BJ (cell line): ENCODE data around the gene SPTBN5. TPM values are rescaled to one million over a fixed set of nuclear protein-coding genes. Genes with fewer than 3 reads are reported as not detected.

Experiments used
- CTCF ChIA-PET: fragments of 350-600 bp; formaldehyde crosslinking; extraction: SDS; loops from one replicate; lab custom pipeline; 2021; ENCODE audit warnings: antibody characterized with exemption, inconsistent platforms; lab: Yijun Ruan, JAX
- POLR2A ChIA-PET: fragments of 300-600 bp; sonication (Branson Sonifier 250); formaldehyde crosslinking; extraction: SDS; loops from one replicate; lab custom pipeline; 2021; ENCODE audit warnings: antibody characterized with exemption; lab: Charles Lee
- DNase-seq: peaks from one replicate; pipeline ENCODE4 v3.0.0-alpha.2; 2011; ENCODE audit warnings: low read depth
- H3K27me3 ChIP-seq: 2 replicates; pipeline ENCODE4 v1.6.0; 2011; ENCODE audit warnings: low read length; ENCODE audit not compliant: control insufficient read depth, insufficient read depth
- H3K36me3 ChIP-seq: 2 replicates; pipeline ENCODE4 v1.5.1; 2011; ENCODE audit warnings: low read length; ENCODE audit not compliant: control insufficient read depth, insufficient read depth
- H3K4me3 ChIP-seq: 2 replicates; pipeline ENCODE4 v1.5.1; 2011; ENCODE audit warnings: low read depth, mild to moderate bottlenecking, control low read depth, low read length
- polyA plus RNA-seq: library from polyadenylated mRNA; depleted of rRNA; stranded (reverse); fragments of >200 nt; gene quantifications from 2 replicates; pipeline ENCODE4 v1.2.3, GENCODE V29; 2011
- TF ChIP-seq, protein P1 (sequence below): IDR thresholded peaks from 2 replicates; pipeline ENCODE4 v1.5.1; 2011; ENCODE audit warnings: low read depth, mild to moderate bottlenecking, control low read depth, inconsistent platforms, low read length, moderate library complexity; ENCODE audit not compliant: insufficient read depth

SPTBN5 gene
- polyA plus RNA-seq, 1 experiment: 0.04 TPM

DNA sequence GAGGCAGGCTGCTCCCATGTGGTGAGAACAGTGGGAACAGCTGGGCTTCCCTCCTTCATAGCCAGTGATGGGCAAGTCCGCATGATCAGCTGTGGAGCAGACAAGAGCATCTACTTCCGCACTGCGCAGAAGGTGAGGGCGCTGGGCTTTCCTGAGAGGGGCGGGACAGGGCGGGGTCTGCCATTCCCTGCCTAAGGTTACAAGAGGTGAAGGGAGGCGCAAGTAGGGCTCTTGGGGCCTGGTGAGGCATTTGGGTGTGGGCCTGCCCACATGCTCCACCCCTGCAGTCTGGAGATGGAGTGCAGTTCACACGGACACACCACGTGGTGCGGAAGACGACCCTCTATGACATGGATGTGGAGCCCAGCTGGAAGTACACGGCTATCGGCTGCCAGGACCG lies 76.5 kb downstream of the SPTBN5 start:
- ChIA-PET CTCF (interaction anchor here (3.7 kb wide), 1 partner anchor 44 kb away, joined by 19 read pairs; the partner anchor contains the start of gene MAPKBP1), POLR2A (no interaction called here)

DNA sequence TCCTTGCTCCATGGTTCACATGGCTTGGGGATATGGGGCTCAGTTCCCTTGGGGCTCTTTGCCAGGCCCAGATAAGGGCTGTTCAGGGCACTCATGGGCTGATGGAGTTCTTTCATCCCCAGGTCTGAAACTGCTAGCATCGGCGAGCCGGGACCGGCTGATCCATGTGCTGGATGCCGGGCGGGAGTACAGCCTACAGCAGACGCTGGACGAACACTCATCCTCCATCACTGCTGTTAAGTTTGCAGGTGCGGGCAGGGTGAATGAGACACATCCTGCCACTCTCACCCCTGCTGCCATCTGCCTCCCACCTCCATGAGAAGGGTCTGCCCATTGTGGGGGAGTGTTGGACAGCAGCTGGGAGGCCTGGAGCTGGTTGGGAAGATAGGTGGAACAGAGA lies 77.1 kb downstream of the SPTBN5 start:
- no peak for DNase-seq
- ChIA-PET POLR2A (no interaction called here), CTCF (interaction anchor here (1.2 to 3.7 kb wide), 2 partner anchors 43 to 213 kb away, joined by 3 to 19 read pairs; partner anchors contain the start of gene MAPKBP1)
- Histone ChIP-seq H3K27me3 (no peaks in the 10 kb centered on the region), H3K4me3 (no peak overlapping the region), H3K36me3 (peaks cover 52% of the 10 kb centered on the region)
- TF ChIP-seq, protein P1, sequence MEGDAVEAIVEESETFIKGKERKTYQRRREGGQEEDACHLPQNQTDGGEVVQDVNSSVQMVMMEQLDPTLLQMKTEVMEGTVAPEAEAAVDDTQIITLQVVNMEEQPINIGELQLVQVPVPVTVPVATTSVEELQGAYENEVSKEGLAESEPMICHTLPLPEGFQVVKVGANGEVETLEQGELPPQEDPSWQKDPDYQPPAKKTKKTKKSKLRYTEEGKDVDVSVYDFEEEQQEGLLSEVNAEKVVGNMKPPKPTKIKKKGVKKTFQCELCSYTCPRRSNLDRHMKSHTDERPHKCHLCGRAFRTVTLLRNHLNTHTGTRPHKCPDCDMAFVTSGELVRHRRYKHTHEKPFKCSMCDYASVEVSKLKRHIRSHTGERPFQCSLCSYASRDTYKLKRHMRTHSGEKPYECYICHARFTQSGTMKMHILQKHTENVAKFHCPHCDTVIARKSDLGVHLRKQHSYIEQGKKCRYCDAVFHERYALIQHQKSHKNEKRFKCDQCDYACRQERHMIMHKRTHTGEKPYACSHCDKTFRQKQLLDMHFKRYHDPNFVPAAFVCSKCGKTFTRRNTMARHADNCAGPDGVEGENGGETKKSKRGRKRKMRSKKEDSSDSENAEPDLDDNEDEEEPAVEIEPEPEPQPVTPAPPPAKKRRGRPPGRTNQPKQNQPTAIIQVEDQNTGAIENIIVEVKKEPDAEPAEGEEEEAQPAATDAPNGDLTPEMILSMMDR: no peak

More for the DNA sequence above, 76.5 kb downstream of the SPTBN5 start:
- DNase-seq: no peak
- H3K27me3 ChIP-seq: no peaks in the 10 kb centered on the region
- H3K4me3 ChIP-seq: no peak overlapping the region
- TF ChIP-seq, protein P1: no peak
- peaks cover 51% of the 10 kb centered on the region for H3K36me3 ChIP-seq

DNA sequence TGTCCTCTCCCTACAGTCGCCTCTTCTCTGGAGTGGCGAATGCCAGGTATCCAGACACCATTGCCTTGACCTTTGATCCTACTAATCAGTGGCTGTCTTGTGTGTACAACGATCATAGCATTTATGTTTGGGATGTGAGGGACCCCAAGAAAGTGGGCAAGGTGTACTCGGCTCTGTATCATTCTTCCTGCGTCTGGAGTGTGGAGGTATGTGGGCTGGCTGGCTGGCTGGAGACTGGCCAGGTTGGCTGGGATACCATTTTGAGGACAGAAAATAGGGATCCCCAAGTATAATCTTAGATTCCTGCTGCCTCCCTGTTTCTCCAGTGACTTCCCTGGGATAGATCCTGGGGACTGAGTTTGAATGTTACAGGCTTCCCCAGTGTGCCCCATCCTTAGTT lies 79.3 kb downstream of the SPTBN5 start:
- DNase-seq: no peak
- ChIA-PET POLR2A (no interaction called here), CTCF (interaction anchor here (12.9 kb wide), 1 partner anchor 39 kb away, joined by 330 read pairs; the partner anchor contains the start of gene MAPKBP1)
- H3K27me3 ChIP-seq: no peaks in the 10 kb centered on the region
- H3K4me3 ChIP-seq: no peak overlapping the region
- TF ChIP-seq, protein P1: no peak
- peaks cover 41% of the 10 kb centered on the region for H3K36me3 ChIP-seq

DNA sequence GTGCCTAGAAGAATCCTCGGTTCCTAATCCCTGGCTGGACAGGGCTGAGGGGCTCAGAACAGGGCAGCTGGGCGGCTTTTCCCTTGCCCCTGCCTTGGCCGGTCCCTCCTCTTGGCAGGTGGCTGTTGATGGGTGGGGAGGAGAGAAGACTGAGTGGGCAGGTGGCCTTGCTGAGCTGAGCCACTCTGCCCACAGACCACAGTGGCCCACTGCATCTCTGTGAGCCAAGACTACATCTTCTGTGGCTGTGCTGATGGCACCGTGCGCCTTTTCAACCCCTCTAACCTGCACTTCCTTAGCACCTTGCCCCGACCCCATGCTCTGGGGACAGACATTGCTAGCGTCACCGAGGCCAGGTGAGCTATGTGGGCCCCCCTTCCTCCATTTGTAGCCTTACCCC lies 80.4 kb downstream of the SPTBN5 start:
- CTCF ChIA-PET: interaction anchor here (0.9 to 12.9 kb wide), 10 partner anchors 8 to 347 kb away, joined by 3 to 330 read pairs (median 4); partner anchors contain the start of gene MAPKBP1
- DNase-seq: no peak
- no peaks in the 10 kb centered on the region for H3K27me3 ChIP-seq
- H3K36me3 ChIP-seq: peaks cover 34% of the 10 kb centered on the region
- TF ChIP-seq, protein P1: no peak
- H3K4me3 ChIP-seq: no peak overlapping the region
- POLR2A ChIA-PET: no interaction called here

DNA sequence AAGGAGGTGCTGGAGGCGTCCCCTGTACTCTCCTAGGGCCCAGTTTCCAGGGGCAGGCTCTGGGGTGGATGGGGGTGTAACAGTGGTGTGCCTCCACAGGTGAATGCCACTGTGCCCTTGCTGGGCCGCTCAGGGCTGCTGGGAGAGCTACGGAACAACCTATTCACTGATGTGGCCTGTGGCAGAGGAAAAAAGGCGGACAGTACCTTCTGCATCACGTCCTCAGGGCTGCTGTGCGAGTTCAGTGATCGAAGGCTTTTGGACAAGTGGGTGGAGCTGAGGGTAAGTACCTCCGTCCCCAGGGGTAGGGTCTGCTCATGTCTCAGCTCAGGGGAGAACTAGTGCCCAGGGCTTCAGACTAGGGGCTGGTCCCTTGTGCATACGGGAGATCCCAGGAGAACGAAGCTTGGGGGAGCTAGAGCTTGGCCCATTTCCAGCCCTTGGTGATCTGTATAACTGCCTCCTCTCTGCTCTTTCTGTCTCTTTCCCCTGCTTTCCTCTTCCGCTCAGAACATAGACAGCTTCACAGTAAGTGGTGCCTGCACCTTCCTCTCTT lies 81.0 kb downstream of the SPTBN5 start:
- no peak overlapping the region for H3K4me3 ChIP-seq
- no peak for DNase-seq

More for the DNA sequence above, 81.0 kb downstream of the SPTBN5 start:
- Histone ChIP-seq H3K36me3 (peaks cover 29% of the 10 kb centered on the region), H3K27me3 (no peaks in the 10 kb centered on the region)
- TF ChIP-seq, protein P1: no peak
- ChIA-PET POLR2A (no interaction called here), CTCF (interaction anchor here (0.9 to 12.9 kb wide), 15 partner anchors 8 to 347 kb away, joined by 3 to 330 read pairs (median 6); partner anchors contain the start of gene MAPKBP1)
